IPS-20b (cell line): ENCODE results near the gene TAC4.

Experiments
- H3K27ac ChIP-seq: one replicate; pipeline ENCODE4 v1.5.1; 2013; ENCODE audit warnings: low read length
- H3K27me3 ChIP-seq: 2 replicates; pipeline ENCODE4 v1.6.1; 2013; ENCODE audit warnings: mild to moderate bottlenecking, low read length, inconsistent platforms; ENCODE audit not compliant: insufficient read depth
- H3K36me3 ChIP-seq: 2 replicates; pipeline ENCODE4 v1.6.1; 2013; ENCODE audit warnings: low read depth, mild to moderate bottlenecking, inconsistent platforms, low read length, moderate library complexity; ENCODE audit not compliant: insufficient read depth
- H3K4me1 ChIP-seq: 2 replicates; pipeline ENCODE4 v1.6.1; 2013; ENCODE audit warnings: mild to moderate bottlenecking, control low read depth, inconsistent platforms, low read length, moderate library complexity; ENCODE audit not compliant: insufficient read depth
- H3K4me3 ChIP-seq: 2 replicates; pipeline ENCODE4 v1.5.1; 2013; ENCODE audit warnings: mild to moderate bottlenecking, low read length, inconsistent platforms
- H3K9ac ChIP-seq: 2 replicates; pipeline ENCODE4 v1.6.1; 2013; ENCODE audit warnings: low read depth, mild to moderate bottlenecking, inconsistent platforms, low read length, moderate library complexity
- H3K9me3 ChIP-seq: 2 replicates; pipeline ENCODE4 v1.6.1; 2013; ENCODE audit warnings: mild to moderate bottlenecking, low read depth, low read length, inconsistent platforms; ENCODE audit not compliant: insufficient read depth

The TAC4 gene

GRCh38 chr17:49848019-49848473, at the start of gene TAC4:
Gene TAC4, minus strand, starts transcription at chr17:49848069. Its CDS starts 52 bp downstream, at chr17:49848017.
- Histone ChIP-seq H3K4me1 (0 out of 2 replicates have a peak, but pooled peaks cover 6% of the 10 kb centered on the region), H3K27me3 (peaks cover 38% of the 10 kb centered on the region), H3K9ac (no peak within 1 kb of the TSS), H3K4me3 (no peak within 1 kb of the TSS), H3K27ac (no peak within 1 kb of the TSS), H3K9me3 (no peaks in the 10 kb centered on the region), H3K36me3 (no peaks in the 10 kb centered on the region; the same call in 1 of the 2 replicates)

GRCh38 chr17:49896860-49897259, 49.0 kb upstream of the TAC4 start:
- Histone ChIP-seq H3K4me3 (no peak overlapping the region), H3K36me3 (no peaks in the 10 kb centered on the region), H3K9me3 (no peaks in the 10 kb centered on the region), H3K9ac (no peak overlapping the region), H3K27ac (no peak overlapping the region), H3K4me1 (peaks cover 5% of the 10 kb centered on the region; the same call in 1 of the 2 replicates), H3K27me3 (peaks cover 46% of the 10 kb centered on the region)

- peaks cover 5% of the 10 kb centered on the region; the same call in 1 of the 2 replicates for H3K4me1 ChIP-seq
- H3K4me3 ChIP-seq: no peak overlapping the region
- H3K36me3 ChIP-seq: no peaks in the 10 kb centered on the region
- no peaks in the 10 kb centered on the region for H3K9me3 ChIP-seq
- H3K9ac ChIP-seq: no peak overlapping the region
- peaks cover 46% of the 10 kb centered on the region for H3K27me3 ChIP-seq
- H3K27ac ChIP-seq: no peak overlapping the region
Measured at GRCh38 chr17:49896222-49896621, 48.4 kb upstream of the TAC4 start.

- Histone ChIP-seq H3K36me3 (no peaks in the 10 kb centered on the region), H3K4me3 (no peak overlapping the region), H3K4me1 (peaks cover 5% of the 10 kb centered on the region; the same call in 1 of the 2 replicates), H3K9me3 (no peaks in the 10 kb centered on the region), H3K27ac (no peak overlapping the region), H3K27me3 (peaks cover 46% of the 10 kb centered on the region), H3K9ac (no peak overlapping the region)
Measured at GRCh38 chr17:49895812-49896211, 47.9 kb upstream of the TAC4 start.

- H3K9me3 ChIP-seq: no peaks in the 10 kb centered on the region
- H3K9ac ChIP-seq: no peak overlapping the region
- H3K4me1 ChIP-seq: peaks cover 5% of the 10 kb centered on the region; the same call in 1 of the 2 replicates
- H3K4me3 ChIP-seq: no peak overlapping the region
- H3K36me3 ChIP-seq: no peaks in the 10 kb centered on the region
- H3K27me3 ChIP-seq: peaks cover 47% of the 10 kb centered on the region
- H3K27ac ChIP-seq: no peak overlapping the region
Measured at GRCh38 chr17:49894761-49895160, 46.9 kb upstream of the TAC4 start.

- H3K27me3 ChIP-seq: peaks cover 49% of the 10 kb centered on the region
Measured at GRCh38 chr17:49891694-49892389, 44.0 kb upstream of the TAC4 start.

GRCh38 chr17:49891271-49891670, 43.4 kb upstream of the TAC4 start:
- Histone ChIP-seq H3K9ac (no peak overlapping the region), H3K9me3 (no peaks in the 10 kb centered on the region), H3K27me3 (peaks cover 48% of the 10 kb centered on the region), H3K36me3 (no peaks in the 10 kb centered on the region), H3K4me1 (peaks cover 5% of the 10 kb centered on the region; the same call in 1 of the 2 replicates), H3K27ac (no peak overlapping the region), H3K4me3 (no peak overlapping the region; the same call in 1 of the 2 replicates)

More at GRCh38 chr17:49891694-49892389, 44.0 kb upstream of the TAC4 start:
- H3K36me3 ChIP-seq: no peaks in the 10 kb centered on the region
- no peak overlapping the region for H3K27ac ChIP-seq
- peaks cover 5% of the 10 kb centered on the region; the same call in 1 of the 2 replicates for H3K4me1 ChIP-seq
- H3K4me3 ChIP-seq: no peak overlapping the region
- no peaks in the 10 kb centered on the region for H3K9me3 ChIP-seq
- H3K9ac ChIP-seq: no peak overlapping the region

GRCh38 chr17:49890852-49891251, 43.0 kb upstream of the TAC4 start:
- H3K4me1 ChIP-seq: peaks cover 5% of the 10 kb centered on the region; the same call in 1 of the 2 replicates
- peak overlapping the region; percentile 36; the same call in 1 of the 2 replicates for H3K4me3 ChIP-seq
- H3K9ac ChIP-seq: no peak overlapping the region
- H3K27me3 ChIP-seq: peaks cover 43% of the 10 kb centered on the region
- no peaks in the 10 kb centered on the region for H3K9me3 ChIP-seq
- H3K27ac ChIP-seq: no peak overlapping the region
- H3K36me3 ChIP-seq: no peaks in the 10 kb centered on the region

- H3K9ac ChIP-seq: no peak overlapping the region
- peaks cover 5% of the 10 kb centered on the region; the same call in 1 of the 2 replicates for H3K4me1 ChIP-seq
- H3K36me3 ChIP-seq: no peaks in the 10 kb centered on the region
- peak overlapping the region; percentile 36; the same call in 1 of the 2 replicates for H3K4me3 ChIP-seq
- H3K27me3 ChIP-seq: peaks cover 42% of the 10 kb centered on the region
- no peaks in the 10 kb centered on the region for H3K9me3 ChIP-seq
- H3K27ac ChIP-seq: no peak overlapping the region
Measured at GRCh38 chr17:49890077-49890821, 42.4 kb upstream of the TAC4 start.

- Histone ChIP-seq H3K9me3 (no peaks in the 10 kb centered on the region), H3K4me3 (no peak overlapping the region), H3K27me3 (peaks cover 42% of the 10 kb centered on the region), H3K27ac (no peak overlapping the region), H3K4me1 (peaks cover 5% of the 10 kb centered on the region; the same call in 1 of the 2 replicates), H3K36me3 (no peaks in the 10 kb centered on the region), H3K9ac (no peak overlapping the region)
Measured at GRCh38 chr17:49889500-49889899, 41.6 kb upstream of the TAC4 start.

- no peaks in the 10 kb centered on the region for H3K9me3 ChIP-seq
- no peak overlapping the region for H3K27ac ChIP-seq
- H3K36me3 ChIP-seq: no peaks in the 10 kb centered on the region
- H3K9ac ChIP-seq: no peak overlapping the region
- peaks cover 5% of the 10 kb centered on the region; the same call in 1 of the 2 replicates for H3K4me1 ChIP-seq
- H3K27me3 ChIP-seq: peaks cover 37% of the 10 kb centered on the region
- H3K4me3 ChIP-seq: no peak overlapping the region
Measured at GRCh38 chr17:49887744-49888360, 40.0 kb upstream of the TAC4 start.
